Nephron progenitor cell (in vitro differentiated cells): ENCODE measurements around the gene PRSS23.
A peak's percentile ranks its signal among the peaks of the same experiment; 100 is the strongest.
"Not testable (repeated sequence)": the region's sequence is repeated elsewhere in the genome, so short reads cannot be mapped to it uniquely, and the experiment has no call there.

ENCODE experiments used
- DNase-seq: peaks from one replicate; pipeline ENCODE4 v3.0.0; 2021
- H3K27ac Mint-ChIP-seq: 2 replicates; pipeline ENCODE4 v1.8.0; 2021; ENCODE audit warnings: mild to moderate bottlenecking, moderate library complexity, mixed read lengths
- H3K27me3 Mint-ChIP-seq: 2 replicates; pipeline ENCODE4 v1.8.0; 2021; ENCODE audit warnings: mild to moderate bottlenecking, low read depth, mixed read lengths; ENCODE audit not compliant: poor library complexity
- H3K36me3 Mint-ChIP-seq: 2 replicates; pipeline ENCODE4 v1.8.0; 2021; ENCODE audit warnings: low read depth, mixed read lengths
- H3K4me1 Mint-ChIP-seq: 2 replicates; pipeline ENCODE4 v1.8.0; 2021; ENCODE audit warnings: mixed read lengths
- H3K4me3 Mint-ChIP-seq: 2 replicates; pipeline ENCODE4 v1.8.0; 2021; ENCODE audit warnings: mild to moderate bottlenecking, moderate library complexity, mixed read lengths
- H3K9me3 Mint-ChIP-seq: 2 replicates; pipeline ENCODE4 v1.8.0; 2021; ENCODE audit warnings: mild to moderate bottlenecking, moderate library complexity, mixed read lengths
- TF ChIP-seq, protein P1 (sequence below): fragments of 200-600 bp; sonication (generic); IDR thresholded peaks from 2 replicates; pipeline ENCODE4 v1.5.0; 2021; ENCODE audit warnings: antibody characterized with exemption

The PRSS23 gene

GRCh38 chr11:86765203-86765602 lies 35.1 kb upstream of the PRSS23 start:
- H3K4me3 Mint-ChIP-seq: no peak overlapping the region
- no peak for DNase-seq
- H3K36me3 Mint-ChIP-seq: no peaks in the 10 kb centered on the region
- H3K27me3 Mint-ChIP-seq: peaks cover 3% of the 10 kb centered on the region
- H3K4me1 Mint-ChIP-seq: peaks cover 21% of the 10 kb centered on the region
- H3K27ac Mint-ChIP-seq: no peak overlapping the region
- no peaks in the 10 kb centered on the region for H3K9me3 Mint-ChIP-seq
- TF ChIP-seq, protein P1, sequence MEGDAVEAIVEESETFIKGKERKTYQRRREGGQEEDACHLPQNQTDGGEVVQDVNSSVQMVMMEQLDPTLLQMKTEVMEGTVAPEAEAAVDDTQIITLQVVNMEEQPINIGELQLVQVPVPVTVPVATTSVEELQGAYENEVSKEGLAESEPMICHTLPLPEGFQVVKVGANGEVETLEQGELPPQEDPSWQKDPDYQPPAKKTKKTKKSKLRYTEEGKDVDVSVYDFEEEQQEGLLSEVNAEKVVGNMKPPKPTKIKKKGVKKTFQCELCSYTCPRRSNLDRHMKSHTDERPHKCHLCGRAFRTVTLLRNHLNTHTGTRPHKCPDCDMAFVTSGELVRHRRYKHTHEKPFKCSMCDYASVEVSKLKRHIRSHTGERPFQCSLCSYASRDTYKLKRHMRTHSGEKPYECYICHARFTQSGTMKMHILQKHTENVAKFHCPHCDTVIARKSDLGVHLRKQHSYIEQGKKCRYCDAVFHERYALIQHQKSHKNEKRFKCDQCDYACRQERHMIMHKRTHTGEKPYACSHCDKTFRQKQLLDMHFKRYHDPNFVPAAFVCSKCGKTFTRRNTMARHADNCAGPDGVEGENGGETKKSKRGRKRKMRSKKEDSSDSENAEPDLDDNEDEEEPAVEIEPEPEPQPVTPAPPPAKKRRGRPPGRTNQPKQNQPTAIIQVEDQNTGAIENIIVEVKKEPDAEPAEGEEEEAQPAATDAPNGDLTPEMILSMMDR: no peak

GRCh38 chr11:86765878-86766277 lies 34.5 kb upstream of the PRSS23 start:
- Mint-ChIP-seq H3K27ac (no peak overlapping the region), H3K27me3 (peaks cover 3% of the 10 kb centered on the region), H3K4me3 (no peak overlapping the region), H3K4me1 (peaks cover 21% of the 10 kb centered on the region), H3K36me3 (no peaks in the 10 kb centered on the region), H3K9me3 (no peaks in the 10 kb centered on the region)
- no peak for DNase-seq
- TF ChIP-seq, protein P1: no peak

GRCh38 chr11:86769219-86769618 lies 31.1 kb upstream of the PRSS23 start:
- Mint-ChIP-seq H3K4me3 (no peak overlapping the region), H3K27ac (no peak overlapping the region), H3K9me3 (peaks cover 19% of the 10 kb centered on the region), H3K27me3 (peaks cover 3% of the 10 kb centered on the region), H3K4me1 (peaks cover 10% of the 10 kb centered on the region), H3K36me3 (no peaks in the 10 kb centered on the region)
- no peak for DNase-seq
- TF ChIP-seq, protein P1: no peak

- not testable (repeated sequence) for H3K4me3 Mint-ChIP-seq, H3K36me3 Mint-ChIP-seq, DNase-seq, H3K4me1 Mint-ChIP-seq, H3K27me3 Mint-ChIP-seq, H3K27ac Mint-ChIP-seq
- H3K9me3 Mint-ChIP-seq: peaks cover 19% of the 10 kb centered on the region
These were observed 29.8 kb upstream of the PRSS23 start for GRCh38 chr11:86770473-86771027.

- Mint-ChIP-seq H3K36me3 (no peaks in the 10 kb centered on the region), H3K27me3 (peaks cover 3% of the 10 kb centered on the region), H3K27ac (peak overlapping the region; percentile 52), H3K4me3 (no peak overlapping the region), H3K9me3 (peaks cover 19% of the 10 kb centered on the region), H3K4me1 (peaks cover 27% of the 10 kb centered on the region)
- DNase-seq: no peak
- TF ChIP-seq, protein P1: no peak
These were observed 27.3 kb upstream of the PRSS23 start for GRCh38 chr11:86772999-86773398.

- Mint-ChIP-seq H3K9me3 (peaks cover 19% of the 10 kb centered on the region), H3K4me3 (no peak overlapping the region), H3K4me1 (peaks cover 28% of the 10 kb centered on the region), H3K36me3 (no peaks in the 10 kb centered on the region), H3K27ac (no peak overlapping the region), H3K27me3 (no peaks in the 10 kb centered on the region)
- no peak for DNase-seq
- TF ChIP-seq, protein P1: no peak
These were observed 26.7 kb upstream of the PRSS23 start for GRCh38 chr11:86773513-86774252.
